Measurements from ENCODE around the gene PHF20. TPM values are rescaled to one million over a fixed set of nuclear protein-coding genes. Genes with fewer than 3 reads are reported as not detected.

Gene PHF20
- total and polyA plus RNA-seq, 2 of the 8 experiments (the other 6 are each of a cell fraction or from before 2014, with no cell fraction given): 25.6 to 70.1 TPM

DNA sequence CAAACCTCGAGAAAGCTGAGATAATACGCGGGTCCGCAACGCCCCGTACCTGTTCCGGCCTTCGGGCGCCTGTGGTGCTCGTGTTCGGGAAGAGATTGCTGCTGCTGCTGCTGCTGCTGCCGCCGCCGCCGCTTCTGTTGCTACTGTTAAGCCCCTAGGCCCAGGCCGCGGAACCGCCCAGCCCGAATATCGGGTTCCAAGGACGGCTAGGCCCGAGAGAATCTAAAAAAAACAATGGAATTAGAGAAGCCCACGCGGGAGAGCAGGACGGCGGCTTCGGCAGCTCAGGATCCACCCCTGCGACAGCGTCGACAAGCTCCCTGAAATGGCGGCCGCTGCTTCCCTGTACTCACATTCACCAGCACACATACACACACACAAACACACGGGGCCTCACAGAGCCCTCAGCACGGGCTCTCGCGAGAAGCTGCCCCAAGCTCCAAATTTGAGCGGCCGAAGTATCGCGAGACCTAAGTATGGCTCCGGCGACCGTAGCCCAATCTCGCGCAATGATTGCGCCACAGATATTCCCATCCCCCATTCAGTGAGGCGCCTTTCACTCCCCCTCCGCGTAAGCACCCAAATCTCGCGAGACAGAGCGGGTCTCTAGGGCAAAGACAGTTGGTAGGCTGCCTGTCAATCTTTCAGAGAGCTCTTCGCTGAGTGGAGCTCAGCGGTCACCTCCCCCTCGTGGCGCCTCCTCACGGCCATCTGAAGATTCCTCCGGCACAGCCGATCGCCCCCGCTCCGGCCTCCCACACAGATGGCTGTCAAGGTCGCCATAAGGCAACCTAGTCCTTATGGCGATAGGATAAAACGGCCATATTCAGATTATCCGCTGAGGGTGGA, 29.7 kb upstream of the PHF20 start, which contains the start of gene RBM39 (continued):
- peak; percentile 95 for TF ChIP-seq GTF2F1 (IDR thresholded peaks at IDR 0.05; ENCODE audit: borderline replicate concordance, low read depth, low read length)
- peak; percentile 94 for TF ChIP-seq SP1 (IDR thresholded peaks at IDR 0.05; ENCODE audit: low read depth, low read length)
